Cardiac fibroblast (primary cell): ENCODE results near the gene PRSS56.

ENCODE experiments used
- DNase-seq, 2 donors: peaks; one replicate each; pipeline versions ENCODE4 v3.0.0 to v3.0.0-alpha.2; 2010; ENCODE audit warnings: low read depth in 2 of 2
- H3K4me3 ChIP-seq, 2 donors: replicated peaks in 1 of 2; 1 replicate in 1 of 2; 2 replicates in 1 of 2; pipeline ENCODE4 v1.5.1; 2011; ENCODE audit warnings: low read depth in 2 of 2, low read length in 2 of 2, mild to moderate bottlenecking in 2 of 2, moderate library complexity in 1 of 2
- CTCF ChIP-seq: IDR thresholded peaks from one replicate; pipeline ENCODE4 v1.5.1; 2011; ENCODE audit warnings: low read depth, mild to moderate bottlenecking, low read length, inconsistent platforms

The PRSS56 gene

GRCh38 chr2:232487385-232488096 lies 32.6 kb upstream of the PRSS56 start, which contains the start of gene ECEL1:
Gene ECEL1 (minus strand): TSS chr2:232487834. CDS start chr2:232486653, 1,181 bp downstream.
- no peak for TF ChIP-seq CTCF
- no peak within 1 kb of the TSS for H3K4me3 ChIP-seq
- DNase-seq, result no peak

- no peak for TF ChIP-seq CTCF
- no peak overlapping the region for H3K4me3 ChIP-seq
- no peak for DNase-seq
Measured at GRCh38 chr2:232488097-232488711, 32.0 kb upstream of the PRSS56 start.

GRCh38 chr2:232488721-232489300 lies 31.4 kb upstream of the PRSS56 start:
- no peak overlapping the region for H3K4me3 ChIP-seq
- DNase-seq, result no peak
- no peak for TF ChIP-seq CTCF

- no peak for DNase-seq
- TF ChIP-seq CTCF, result no peak
- H3K4me3 ChIP-seq, result no peak overlapping the region
Measured at GRCh38 chr2:232489516-232490220, 30.5 kb upstream of the PRSS56 start.

GRCh38 chr2:232490221-232491138 lies 29.7 kb upstream of the PRSS56 start:
- TF ChIP-seq CTCF, result no peak
- DNase-seq, result no peak
- no peak overlapping the region for H3K4me3 ChIP-seq
